GM23248 (cell line): ENCODE data around the gene BMAL1.

Experiments used
- EZH2 ChIP-seq: fragments of 200-600 bp; sonication (generic); IDR thresholded peaks from 2 replicates; pipeline ENCODE4 v1.6.1; 2018; ENCODE audit warnings: antibody characterized with exemption, mild to moderate bottlenecking; ENCODE audit not compliant: insufficient read depth, poor library complexity, severe bottlenecking
- EZH2phosphoT487 ChIP-seq: fragments of 200-600 bp; sonication (generic); IDR thresholded peaks from 2 replicates; pipeline ENCODE4 v1.6.1; 2018; ENCODE audit warnings: antibody characterized with exemption, moderate library complexity, mild to moderate bottlenecking, low read depth; ENCODE audit not compliant: insufficient read depth

DNA sequence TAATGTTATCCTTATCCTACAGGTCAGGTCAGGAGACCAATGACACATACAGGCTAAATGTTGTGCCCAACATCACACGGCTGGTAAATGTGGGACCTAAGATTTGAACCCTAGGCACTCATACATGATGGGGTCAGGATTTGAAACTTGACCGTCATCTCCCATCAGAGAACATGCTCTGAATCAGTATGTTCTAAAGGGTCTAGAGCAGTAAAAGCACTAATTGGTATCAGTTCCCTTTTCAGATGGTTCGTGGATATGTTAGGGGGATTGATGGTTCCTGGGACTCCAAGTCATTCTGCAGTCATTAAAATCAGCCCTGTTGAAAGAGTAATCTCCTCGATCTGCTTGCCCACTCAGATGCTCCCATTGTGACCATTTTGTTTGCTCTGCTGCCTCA is 65.5 kb downstream of the BMAL1 start:
- TF ChIP-seq EZH2 (no peak), EZH2phosphoT487 (no peak)
